Activated CD8-positive, alpha-beta memory T cell treated with anti-CD3 and anti-CD28 coated beads, Interleukin-2, amount 50 U/mL, for 4 hours (primary cell): ENCODE data around the gene AKR7A2.
"Not testable (repeated sequence)": the region's sequence is repeated elsewhere in the genome, so short reads cannot be mapped to it uniquely, and the experiment has no call there.

Source experiments
- DNase-seq: peaks from one replicate; pipeline ENCODE4 v3.0.0-alpha.2; 2020

AKR7A2 gene

DNA sequence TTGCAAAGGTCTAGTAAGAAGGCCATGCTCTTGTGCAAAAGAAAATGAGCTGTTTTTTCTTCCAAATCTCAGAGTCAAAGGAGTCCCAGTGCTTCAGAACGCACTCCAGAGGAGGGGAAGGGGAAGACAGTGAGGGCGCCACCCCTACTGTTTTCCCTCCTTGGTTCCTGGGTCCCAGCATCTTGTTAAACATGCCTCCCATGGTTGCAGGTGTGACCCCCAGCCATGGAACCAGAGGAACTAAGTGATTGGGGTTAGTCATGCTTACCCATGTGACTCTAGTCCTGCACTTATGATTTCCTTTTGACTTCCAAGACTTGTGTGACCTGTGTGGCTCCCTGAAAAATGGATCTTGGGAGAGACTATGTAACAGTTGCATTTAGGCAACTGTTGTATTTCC is 17.3 kb downstream of the AKR7A2 start:
- DNase-seq = no peak

DNA sequence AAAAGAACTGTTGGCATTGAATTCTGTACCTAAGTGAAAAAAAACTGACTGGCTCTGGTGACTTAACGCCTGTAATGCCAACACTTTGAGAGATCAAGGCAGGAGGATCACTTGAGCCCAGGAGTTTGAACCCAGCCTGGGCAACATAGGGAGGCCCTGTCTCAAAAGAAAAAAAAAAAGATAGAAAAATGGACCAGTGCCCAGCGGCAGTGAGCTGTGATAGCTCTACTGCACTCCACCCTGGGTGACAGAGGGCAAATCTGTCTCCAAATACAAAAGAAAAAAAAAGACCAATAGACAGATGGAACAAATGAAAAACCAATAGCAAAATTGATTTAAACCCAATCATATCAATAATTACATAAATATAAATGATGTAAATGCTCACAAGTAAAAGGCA is 22.7 kb downstream of the AKR7A2 start:
- no peak for DNase-seq

DNA sequence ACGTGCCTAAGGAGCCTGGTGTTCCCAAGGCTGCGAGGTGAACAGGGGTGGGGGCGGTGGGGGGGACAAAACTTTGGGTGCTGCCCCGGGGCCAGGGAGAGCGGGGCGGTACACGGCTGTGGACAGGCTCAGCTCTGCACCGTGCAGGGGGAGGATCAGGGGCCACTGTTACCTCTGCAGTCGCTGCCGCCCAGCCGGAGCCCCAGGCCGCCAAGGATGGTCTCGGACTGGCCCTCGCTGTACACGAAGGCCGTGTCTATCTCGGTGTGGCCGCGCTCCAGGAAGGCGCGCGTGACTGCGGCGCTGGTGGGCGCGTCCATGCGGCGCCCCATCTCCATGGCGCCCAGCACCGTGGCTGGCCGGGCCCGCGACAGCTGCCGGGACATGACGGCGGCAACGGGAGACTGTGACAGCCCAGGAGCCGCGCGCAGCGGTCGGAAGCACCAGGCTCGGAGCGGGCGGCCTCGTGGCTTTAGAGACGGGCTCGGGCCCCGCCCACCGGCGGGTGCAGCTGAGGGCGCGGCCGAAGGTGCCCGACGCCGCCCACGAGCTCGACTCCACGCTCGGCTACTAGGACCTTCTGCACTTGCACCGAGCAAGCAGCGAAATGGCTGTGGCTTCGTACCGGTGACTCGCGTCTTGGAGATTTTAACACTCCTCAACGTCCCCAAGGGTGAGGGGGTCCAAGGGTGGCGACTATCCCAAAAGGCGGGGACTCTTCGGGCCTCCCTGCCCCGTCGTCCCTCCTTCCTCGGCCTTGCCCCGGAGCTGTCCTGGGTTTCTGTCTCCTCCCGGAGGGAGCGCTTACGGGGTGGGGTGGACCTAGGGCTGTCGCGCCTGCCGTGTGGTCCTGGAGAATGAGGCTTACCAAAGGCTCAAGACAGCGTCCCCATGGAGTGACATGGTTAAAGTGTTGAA is 23.4 kb downstream of the AKR7A2 start, which contains the start of gene AKR7A3:
Gene AKR7A3, minus strand, starts transcription at position 447 of the 918 bp plus-strand sequence. Its CDS starts 61 bp downstream, at position 386.
- peak; percentile 61 for DNase-seq

DNA sequence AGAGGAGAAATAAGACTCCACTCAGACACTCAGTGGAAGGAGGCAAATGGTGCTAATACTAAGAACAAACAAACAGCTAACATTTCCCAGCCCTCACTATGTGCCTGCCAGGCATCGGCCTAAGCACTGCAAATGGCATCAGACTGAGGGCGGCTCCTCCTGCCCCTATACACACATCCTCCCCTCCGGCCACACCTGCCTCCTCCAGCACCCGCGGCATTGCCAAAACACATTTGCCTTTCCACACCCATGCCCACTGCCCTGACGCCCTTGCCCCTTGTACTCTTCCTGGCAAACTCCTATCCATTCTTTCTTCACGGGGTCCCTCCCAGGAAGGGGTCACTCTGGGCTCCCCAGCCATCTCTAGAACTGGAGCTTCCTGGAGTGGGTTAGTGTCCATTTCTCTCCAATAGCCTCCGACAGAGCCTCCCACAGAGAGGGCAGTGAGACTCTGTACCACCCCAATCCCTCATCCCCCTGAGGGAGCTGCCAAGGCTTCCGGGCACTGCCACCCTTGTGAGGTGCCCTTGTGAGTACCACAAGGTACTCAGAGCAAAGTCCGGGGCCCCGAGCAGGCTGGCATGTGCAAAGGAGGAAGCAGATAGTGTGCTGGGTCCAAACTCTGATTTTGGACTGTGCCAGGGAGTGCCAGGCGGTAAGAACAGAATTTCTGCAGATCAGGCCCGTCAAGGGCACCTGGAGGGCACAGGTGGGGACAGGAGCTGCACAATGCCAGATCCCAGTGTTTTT is 24.3 kb downstream of the AKR7A2 start:
- DNase-seq = no peak

DNA sequence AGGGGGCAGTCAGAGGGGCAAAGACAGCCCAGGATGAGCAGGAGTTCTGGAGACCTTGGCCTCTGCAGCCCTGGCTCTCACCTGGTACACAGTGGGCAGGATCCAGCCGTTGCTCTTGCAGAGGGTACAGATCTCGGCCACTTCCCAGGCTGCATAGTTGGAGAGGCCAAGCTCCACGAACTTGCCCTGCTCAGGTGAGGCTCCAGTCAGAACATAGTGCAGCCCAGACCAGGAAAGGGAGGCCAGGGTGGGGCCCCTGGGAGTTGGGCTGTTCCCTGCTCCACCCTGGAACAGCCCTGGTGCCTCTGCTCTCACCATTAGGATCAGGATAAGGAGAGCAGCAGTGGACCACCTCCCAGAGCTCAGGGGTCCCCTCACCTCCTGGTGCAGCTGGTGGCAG is 26.1 kb downstream of the AKR7A2 start:
- not testable (repeated sequence) for DNase-seq

DNA sequence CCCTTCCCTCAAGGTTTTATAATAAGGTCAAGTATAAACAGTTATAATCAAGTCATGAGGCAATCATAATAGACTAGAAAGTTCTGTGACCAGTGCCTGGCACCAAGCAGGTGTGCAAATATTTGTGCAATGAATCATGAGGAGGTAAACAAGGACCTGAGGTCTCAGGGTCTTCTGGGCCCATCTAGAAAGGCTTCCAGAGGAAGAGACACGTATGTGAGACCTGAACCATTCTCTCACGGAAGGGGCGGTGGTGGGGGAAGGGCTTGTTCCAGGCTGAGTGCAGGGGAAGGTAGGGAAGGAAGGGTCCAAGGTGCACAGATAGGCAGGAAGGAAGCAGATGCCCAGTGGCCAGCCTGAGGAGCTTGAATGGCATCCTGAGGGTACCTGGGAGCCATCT is 26.6 kb downstream of the AKR7A2 start:
- DNase-seq = not testable (repeated sequence)

DNA sequence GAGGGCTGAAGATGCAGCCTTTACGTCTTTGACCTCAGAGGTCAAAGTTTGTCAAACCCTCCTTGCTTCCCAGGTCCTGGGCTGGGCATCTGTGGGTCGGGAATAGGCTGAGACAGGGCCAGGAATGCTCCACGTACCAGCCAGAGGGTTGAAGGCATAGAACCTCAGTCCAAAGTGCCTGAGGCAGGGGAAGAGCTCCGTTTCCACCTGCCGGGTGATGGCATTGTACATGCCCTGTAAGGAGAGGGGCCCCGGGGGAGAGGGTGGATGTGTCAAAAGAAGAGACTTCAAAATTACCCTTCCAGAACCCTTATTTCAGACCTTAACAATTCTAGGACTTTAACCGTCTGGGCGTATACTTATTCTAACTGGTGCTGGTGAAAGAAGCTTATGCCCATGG is 27.1 kb downstream of the AKR7A2 start:
- DNase-seq = no peak

DNA sequence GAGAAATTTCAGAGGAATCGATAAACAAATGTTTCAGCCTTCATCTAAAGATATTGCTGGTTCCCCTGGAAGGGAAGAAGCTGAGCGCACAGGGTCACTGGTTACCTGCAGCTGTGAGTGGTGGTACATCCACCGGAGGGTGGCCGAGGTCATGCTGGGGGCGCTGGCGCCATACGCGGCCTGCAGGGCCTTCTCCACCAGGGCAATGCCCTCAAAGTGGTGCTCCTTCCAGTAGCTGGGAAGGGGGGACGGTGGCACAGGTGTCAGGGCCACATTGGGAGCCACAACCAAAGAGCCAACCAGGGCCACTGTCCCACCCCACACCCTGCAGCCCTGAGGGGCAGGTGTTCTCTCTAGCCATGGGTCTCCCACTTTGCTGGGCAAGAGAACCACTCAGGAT is 28.1 kb downstream of the AKR7A2 start:
- no peak for DNase-seq

DNA sequence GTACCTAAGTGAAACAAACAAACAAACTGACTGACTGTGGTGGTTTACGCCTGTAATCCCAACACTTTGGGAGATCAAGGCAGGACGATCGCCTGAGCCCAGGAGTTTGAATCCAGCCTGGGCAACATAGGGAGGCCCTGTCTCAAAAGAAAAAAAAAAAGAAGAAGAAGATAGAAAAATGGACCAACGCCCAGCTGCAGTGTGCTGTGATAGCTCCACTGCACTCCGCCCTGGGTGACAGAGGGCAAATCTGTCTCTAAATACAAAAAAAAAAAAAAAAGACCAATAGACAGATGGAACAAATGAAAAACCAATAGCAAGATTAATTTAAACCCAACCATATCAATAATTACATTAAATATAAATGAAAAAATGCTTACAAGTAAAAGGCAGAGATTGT is 37.3 kb downstream of the AKR7A2 start:
- DNase-seq = no peak

DNA sequence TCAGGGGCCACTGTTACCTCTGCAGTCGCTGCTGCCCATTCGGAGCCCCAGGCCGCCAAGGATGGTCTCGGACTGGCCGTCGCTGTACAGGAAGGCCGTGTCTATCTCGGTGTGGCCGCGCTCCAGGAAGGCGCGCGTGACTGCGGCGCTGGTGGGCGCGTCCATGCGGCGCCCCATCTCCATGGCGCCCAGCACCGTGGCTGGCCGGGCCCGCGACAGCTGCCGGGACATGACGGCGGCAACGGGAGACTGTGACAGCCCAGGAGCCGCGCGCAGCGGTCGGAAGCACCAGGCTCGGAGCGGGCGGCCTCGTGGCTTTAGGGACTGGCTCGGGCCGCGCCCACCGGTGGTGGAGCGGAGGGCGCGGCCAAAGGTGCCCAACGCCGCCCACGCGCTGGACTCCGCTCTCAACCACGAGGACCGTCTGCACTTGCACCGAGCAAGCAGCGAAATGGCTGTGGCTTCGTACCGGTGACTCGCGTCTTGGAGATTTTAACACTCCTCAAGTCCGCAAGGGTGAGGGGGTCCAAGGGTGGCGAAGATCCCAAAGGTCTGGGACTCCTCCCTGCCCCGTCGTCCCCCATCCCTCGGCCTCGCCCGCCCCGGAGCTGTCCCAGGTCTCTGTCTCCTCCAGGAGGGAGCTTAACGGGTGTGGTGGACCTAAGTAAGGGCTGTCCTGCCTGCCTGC is 38.0 kb downstream of the AKR7A2 start:
- not testable (repeated sequence) for DNase-seq

DNA sequence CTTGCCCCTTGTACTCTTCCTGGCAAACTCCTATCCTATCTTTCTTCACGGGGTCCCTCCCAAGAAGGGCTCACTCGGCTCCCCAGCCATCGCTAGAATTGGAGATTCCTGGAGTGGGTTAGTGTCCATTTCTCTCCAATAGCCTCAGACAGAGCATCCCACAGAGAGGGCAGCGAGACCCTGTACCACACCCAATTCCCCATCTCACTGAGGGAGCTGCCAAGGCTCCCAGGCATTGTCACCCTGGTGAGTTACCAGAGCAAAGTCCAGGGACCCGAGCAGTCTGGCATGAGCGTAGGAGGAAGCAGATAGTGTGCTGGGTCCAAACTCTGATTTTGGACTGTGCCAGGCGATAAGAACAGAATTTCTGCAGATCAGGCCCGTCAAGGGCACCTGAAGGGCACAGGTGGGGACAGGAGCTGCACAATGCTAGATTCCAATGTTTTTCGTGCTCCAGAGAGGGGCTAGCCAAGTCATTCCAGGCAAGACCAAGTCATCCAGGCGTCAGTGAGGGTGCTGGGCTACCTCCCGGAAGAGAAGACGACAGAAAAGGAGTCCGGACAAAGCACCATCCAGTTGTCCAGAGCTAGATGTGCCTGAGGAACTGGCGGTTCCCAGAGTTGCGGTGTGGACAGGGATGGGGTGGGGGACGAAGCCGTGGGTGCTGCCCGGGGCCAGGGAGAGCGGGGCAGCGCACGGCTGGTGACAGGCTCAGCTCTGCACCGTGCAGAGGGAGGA is 38.7 kb downstream of the AKR7A2 start:
- DNase-seq = no peak

DNA sequence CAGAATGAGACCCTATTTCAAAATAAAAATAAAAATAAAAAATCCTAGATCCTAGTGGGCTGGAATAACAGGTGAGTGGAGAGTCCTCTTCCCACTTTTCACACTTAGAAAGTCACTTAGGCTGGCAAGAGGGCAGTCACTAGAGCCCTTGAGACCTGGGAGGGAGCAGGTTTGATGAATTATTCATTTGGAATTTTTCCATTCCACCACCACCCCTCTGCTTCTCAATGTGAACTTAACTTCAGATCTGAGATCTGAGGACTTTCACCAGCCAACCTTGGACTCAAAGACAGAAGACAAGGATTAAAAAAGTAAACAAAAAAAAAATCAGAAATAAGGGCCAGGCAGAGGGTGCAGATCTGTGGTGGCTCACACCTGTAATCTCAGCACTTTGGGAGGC is 39.9 kb downstream of the AKR7A2 start:
- DNase-seq = no peak

DNA sequence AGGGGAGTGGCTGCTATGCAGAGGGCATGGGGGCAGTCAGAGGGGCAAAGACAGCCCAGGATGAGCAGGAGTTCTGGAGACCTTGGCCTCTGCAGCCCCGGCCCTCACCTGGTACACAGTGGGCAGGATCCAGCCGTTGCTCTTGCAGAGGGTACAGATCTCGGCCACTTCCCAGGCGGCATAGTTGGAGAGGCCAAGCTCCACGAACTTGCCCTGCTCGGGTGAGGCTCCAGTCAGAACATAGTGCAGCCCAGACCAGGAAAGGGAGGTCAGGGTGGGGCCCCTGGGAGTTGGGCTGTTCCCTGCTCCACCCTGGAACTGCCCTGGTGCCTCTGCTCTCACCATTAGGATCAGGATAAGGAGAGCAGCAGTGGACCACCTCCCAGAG is 41.6 kb downstream of the AKR7A2 start:
- not testable (repeated sequence) for DNase-seq

DNA sequence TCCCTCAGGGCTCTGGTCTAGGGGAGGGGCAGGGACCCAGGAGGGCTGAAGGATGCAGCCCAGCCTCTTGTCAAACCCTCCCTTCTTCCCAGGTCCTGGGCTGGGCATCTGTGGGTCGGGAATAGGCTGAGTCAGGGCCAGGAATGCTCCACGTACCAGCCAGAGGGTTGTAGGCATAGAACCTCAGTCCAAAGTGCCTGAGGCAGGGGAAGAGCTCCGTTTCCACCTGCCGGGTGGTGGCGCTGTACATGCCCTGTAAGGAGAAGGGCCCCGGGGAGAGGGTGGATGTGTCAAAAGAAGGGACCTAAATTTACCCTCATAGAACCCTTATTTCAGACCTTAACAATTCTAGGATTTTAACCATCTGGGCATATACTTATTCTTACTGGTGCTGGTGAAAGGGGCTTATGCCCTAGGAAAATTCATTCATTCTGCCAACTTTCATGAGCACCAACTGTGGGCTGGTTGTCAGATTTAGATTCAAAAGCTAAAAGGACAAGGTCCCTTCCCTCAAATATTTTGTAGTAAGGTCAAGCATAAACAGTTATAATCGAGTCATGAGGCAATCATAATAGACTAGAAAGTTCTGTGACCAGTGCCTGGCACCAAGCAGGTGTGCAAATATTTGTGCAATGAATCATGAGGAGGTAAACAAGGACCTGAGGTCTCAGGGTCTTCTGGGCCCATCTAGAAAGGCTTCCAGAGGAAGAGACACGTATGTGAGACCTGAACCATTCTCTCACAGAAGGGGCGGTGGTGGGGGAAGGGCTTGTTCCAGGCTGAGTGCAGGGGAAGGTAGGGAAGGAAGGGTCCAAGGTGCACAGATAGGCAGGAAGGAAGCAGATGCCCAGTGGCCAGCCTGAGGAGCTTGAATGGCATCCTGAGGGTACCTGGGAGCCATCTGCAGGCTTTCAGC is 42.3 kb downstream of the AKR7A2 start:
- not testable (repeated sequence) for DNase-seq

DNA sequence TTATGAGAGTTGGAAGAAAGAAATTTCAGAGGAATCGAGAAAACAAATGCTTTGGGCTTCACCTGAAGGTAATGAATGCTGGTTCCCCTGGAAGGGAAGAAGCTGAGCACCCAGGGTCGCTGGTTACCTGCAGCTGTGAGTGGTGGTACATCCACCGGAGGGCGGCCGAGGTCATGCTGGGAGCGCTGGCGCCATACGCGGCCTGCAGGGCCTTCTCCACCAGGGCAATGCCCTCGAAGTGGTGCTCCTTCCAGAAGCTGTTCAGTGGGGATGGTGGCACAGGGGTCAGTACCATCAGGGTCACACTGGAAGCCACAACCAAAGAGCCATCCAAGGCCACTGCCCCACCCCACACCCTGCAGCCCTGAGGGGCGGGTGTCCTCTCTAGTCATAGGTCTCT is 43.5 kb downstream of the AKR7A2 start:
- DNase-seq = no peak

DNA sequence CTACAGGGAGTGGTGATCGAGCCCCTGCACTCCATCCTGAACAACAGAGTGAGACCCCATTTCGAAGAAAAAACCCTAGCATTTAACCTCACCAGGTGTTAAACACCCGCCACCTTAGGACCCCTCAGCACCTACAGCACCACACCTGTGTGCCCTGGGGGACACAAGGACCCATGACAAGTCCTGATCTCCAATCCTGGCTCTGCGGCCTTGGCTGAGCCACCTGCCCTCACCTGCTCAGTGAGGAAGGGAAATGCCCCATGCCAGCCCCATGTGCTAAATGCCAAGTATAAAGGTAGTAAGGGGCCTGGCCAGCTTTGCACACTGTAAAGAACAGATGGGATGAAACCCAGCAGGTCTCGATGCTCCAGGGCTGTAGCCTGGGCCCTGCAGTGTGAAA is 49.2 kb downstream of the AKR7A2 start:
- DNase-seq = no peak

DNA sequence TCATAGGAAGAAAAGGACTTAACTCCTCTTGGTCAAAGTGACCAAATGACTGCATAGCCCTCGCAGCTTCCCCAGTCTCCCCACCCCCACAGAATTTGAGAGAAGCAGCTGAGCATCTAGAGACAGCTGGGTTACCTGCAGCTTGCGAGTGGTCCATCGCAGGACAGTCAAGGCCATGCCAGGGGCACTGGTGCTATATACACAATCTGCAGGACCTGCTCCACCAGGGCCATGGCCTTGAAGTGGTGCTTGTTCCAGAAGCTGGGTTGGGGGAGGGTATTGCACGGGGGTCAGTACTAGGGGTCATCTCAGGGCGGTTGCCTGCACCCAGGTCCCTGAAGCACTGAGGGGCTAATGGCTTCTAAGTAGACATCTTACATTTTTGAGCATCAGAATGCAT is 49.9 kb downstream of the AKR7A2 start:
- no peak for DNase-seq

DNA sequence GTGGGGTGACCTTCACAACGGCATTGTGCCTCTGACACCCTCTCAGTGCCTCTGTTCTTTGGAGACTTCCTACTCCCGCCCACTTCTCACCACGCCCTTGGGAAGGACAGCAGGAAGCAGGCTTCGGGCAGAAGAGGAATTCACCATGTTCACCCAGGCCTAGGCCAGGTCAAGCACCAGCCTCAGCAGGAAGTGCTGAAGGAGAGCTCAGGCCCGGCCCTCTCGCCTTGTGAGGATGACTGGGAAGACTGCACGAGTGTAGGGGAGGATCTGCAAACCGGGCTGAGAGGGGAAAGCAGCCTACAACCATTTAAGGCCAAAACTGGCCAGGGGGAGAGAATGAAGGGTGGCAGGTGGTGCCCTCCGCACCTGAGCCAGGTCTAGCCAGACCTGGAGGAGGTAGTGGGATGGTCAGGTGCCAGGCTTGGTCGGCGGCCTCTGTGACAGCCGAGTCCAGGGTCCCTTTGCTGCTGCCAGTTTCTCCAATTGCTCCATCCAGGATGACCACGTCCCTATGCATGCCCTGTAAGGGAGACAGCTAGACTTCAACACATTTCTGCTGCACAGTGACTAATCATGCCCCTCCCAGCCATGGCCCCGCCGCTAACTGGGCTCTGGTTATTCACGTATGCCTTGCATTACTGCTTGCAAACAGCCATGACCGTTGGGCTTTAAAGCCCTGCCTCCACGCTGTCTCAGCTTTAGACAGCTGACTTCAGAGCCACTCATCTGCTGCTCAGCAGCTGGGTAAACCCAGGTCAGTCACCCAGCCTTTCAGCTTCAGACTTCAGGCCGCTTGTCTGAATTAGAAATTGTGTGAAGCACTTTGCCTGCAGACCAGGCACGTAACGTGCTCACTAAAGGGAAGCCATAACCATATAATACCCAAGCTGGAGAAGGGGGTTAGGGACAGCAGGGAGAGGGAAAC is 51.5 kb downstream of the AKR7A2 start:
- no peak for DNase-seq

DNA sequence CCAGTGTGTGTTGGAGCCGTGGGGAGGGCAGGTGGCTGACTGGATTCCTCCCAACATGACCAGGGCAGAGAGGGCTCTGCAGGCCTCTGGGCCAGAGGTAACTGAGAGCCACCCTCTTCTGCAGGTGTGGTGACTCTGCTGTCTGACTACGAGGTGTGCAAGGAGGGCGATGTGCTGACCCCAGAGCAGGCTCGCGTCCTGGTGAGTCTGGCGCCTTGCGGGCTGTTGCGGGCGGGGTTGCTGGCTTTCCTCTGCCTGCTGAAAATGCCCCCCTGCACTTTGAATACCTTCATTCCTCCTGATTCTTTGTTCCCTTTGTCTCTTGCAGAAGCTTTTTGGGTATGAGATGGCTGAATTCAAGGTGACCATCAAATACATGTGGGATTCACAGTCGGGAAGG is 53.6 kb downstream of the AKR7A2 start:
- no peak for DNase-seq

DNA sequence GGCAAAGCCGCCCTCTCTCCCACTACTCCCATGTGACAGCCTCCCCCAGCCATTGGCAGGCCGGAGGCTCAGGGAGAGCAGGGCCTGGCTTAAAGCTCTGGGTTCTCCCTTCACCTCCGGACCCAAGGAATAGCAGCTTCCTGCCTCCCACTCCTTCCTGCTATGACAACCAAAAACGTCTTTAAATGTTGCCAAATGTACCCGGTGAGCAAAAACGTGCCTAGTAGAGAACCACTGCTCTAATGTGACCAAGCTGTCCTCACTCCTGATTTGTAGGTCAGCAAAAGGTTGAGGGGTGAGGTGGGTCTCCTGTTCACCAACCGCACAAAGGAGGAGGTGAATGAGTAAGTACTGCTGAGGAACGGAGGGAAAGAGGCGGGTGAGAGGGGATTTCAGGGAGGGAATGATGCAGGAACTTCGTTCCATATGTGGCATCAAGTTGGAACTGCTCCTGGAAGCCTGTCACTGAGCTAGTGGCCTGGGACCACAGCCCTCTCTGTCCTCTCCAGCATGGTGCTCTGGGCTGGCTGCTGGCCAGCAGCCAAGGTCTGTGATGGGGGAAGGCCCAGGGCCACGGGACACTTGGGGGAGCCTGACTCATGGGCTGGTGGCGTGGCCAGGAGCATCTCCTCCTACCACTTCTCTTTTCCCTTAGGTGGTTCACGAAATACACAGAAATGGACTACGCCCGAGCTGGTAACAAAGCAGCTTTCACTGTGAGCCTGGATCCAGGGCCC is 54.6 kb downstream of the AKR7A2 start:
- no peak for DNase-seq
